ENCODE results near the gene INPP4B. TPM values are rescaled to one million over a fixed set of nuclear protein-coding genes. Genes with fewer than 3 reads are reported as not detected.

INPP4B gene
- total RNA-seq, 1 donor from 2014 or later: 32.7 TPM

DNA sequence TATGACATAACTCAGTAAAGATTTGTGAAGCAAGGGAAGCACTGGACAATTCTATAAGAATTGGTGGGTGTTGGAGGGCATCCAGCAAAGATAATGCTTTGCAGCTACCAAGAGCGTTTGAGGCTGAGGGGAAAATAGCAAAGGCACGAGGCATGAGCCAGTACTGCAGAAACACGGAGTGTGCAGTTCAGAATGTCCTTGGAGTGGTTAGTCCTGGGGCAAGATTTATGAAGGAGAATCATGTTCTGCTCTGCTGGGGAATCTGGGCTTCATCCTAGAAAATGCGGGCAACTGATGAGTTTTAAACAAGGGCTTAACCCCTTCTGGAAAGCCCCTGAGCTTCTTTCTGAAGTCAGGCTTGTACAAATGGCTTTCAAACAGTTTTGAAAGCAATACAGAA lies 757.2 kb downstream of the INPP4B start:
- Histone ChIP-seq H3K9me3 (no peaks in the 10 kb centered on the region), H3K4me1 (peaks cover 0 to 8% of the 10 kb centered on the region in 2 donors), H3K27me3 (no peaks in the 10 kb centered on the region), H3K36me3 (no peaks in the 10 kb centered on the region), H3K4me3 (no peak overlapping the region), H3K27ac (no peak overlapping the region)
- no peak for DNase-seq (ENCODE audit: low spot score in 2 of 2)
- TF ChIP-seq, protein P1, sequence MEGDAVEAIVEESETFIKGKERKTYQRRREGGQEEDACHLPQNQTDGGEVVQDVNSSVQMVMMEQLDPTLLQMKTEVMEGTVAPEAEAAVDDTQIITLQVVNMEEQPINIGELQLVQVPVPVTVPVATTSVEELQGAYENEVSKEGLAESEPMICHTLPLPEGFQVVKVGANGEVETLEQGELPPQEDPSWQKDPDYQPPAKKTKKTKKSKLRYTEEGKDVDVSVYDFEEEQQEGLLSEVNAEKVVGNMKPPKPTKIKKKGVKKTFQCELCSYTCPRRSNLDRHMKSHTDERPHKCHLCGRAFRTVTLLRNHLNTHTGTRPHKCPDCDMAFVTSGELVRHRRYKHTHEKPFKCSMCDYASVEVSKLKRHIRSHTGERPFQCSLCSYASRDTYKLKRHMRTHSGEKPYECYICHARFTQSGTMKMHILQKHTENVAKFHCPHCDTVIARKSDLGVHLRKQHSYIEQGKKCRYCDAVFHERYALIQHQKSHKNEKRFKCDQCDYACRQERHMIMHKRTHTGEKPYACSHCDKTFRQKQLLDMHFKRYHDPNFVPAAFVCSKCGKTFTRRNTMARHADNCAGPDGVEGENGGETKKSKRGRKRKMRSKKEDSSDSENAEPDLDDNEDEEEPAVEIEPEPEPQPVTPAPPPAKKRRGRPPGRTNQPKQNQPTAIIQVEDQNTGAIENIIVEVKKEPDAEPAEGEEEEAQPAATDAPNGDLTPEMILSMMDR (IDR thresholded peaks at IDR 0.05): no peak
- intact Hi-C loops (cut with DNase I): no loop called here

DNA sequence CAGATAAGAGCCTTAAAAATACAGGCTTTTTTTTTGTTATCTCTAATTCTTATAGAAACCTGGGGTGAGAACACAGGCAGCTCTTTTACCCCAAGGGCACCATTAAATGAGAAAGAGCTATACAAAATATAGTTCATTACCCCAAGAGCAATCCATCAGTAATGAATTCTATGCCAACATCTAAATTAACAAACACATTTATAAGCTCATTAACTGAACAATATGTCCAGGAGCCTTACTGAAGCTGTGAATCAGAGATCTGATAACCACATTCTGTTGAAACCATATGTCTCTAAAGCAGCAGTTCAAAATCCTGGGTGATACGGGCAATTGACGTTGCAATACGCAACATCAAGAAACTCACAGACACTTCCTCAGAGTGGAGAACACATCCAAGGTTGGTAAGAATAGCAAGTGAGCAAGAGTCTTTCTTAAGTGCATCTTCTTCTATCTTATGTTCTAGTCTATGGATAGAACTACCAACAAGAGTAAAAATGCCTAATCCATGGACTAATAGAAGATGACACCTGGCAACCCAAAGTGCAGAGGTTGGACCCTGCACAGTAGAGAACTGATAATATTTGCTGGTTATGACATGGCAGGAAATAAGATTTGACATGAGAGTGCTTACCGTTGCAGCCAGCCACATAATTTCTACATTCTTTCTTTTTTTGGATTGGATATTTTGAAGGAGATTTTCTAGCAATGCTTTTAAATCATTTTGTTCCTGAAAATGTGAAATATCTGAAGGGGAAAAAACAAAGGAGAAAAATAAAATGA lies 760.4 kb downstream of the INPP4B start:
- Histone ChIP-seq H3K27me3 (no peaks in the 10 kb centered on the region), H3K9me3 (no peaks in the 10 kb centered on the region), H3K4me3 (no peak overlapping the region), H3K27ac (no peak overlapping the region), H3K36me3 (no peaks in the 10 kb centered on the region), H3K4me1 (peaks cover 0 to 3% of the 10 kb centered on the region in 2 donors)
- DNase-seq (ENCODE audit: low spot score in 2 of 2): no peak
- TF ChIP-seq, protein P1 (IDR thresholded peaks at IDR 0.05): no peak
- intact Hi-C loops (cut with DNase I): no loop called here

DNA sequence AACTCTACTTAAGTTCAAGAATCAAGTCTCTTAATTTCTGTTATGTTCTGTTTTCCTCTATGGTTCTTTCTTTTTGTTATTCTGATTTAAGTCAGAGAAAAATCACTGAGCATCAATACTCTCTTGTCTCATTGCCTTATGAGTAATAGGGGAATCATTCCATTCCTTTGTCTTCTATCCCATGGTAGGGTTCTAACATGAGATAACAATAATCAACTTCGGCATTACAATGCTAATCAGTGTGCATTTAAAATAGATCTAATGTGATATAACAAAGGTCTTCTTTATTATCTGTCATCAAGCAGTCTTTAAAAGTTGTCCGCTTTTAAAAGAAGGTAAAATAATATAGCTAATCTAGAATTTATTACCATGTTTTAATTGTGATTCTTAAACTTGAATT lies 762.8 kb downstream of the INPP4B start:
- Histone ChIP-seq H3K9me3 (no peaks in the 10 kb centered on the region), H3K36me3 (no peaks in the 10 kb centered on the region), H3K27ac (no peak overlapping the region), H3K27me3 (no peaks in the 10 kb centered on the region), H3K4me3 (no peak overlapping the region), H3K4me1 (no peaks in the 10 kb centered on the region)
- DNase-seq (ENCODE audit: low spot score in 2 of 2): no peak
- intact Hi-C loops (cut with DNase I): no loop called here
- TF ChIP-seq, protein P1 (IDR thresholded peaks at IDR 0.05): no peak

DNA sequence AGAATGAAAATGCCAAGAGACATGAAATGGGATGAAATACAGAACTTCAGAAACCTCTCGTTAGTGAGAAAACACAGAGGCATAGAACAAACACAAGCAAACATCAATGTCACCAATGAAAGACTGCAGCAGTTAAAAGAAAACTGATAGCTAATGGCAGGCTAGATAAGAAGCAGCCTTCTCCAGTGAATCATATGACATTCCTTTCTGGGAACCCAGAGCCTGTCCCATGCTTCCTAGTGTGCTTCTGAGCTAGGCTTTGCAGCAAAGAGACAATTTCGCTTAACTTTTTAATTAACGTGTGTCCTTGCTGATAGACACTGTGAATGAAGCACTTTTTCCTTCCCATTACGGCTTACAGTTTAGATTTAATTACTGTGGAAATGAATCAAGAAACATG lies 765.1 kb downstream of the INPP4B start:
- Histone ChIP-seq H3K9me3 (no peaks in the 10 kb centered on the region), H3K4me3 (no peak overlapping the region), H3K4me1 (no peaks in the 10 kb centered on the region), H3K36me3 (no peaks in the 10 kb centered on the region), H3K27ac (no peak overlapping the region), H3K27me3 (no peaks in the 10 kb centered on the region)
- intact Hi-C loops (cut with DNase I): no loop called here
- no peak for DNase-seq (ENCODE audit: low spot score in 2 of 2)
- TF ChIP-seq, protein P1 (IDR thresholded peaks at IDR 0.05): no peak

DNA sequence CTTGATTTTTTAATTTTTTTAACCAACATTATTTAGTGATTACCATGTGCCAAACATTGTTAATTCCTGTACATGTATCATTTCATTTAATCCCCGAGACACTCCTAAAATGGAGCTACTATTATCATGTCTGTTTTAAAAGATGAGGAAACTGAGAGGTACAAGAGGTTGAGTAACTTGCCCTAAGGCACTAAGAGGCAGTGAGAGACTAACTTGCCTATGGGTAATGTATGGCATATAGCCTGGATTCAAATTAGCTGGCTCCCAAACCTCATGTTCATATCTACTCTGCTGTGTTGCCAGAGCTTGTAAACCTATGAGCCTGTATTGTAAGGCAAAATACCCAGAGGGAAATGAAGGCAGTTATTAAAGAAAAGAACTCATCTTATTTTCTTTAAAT lies 766.1 kb downstream of the INPP4B start:
- no peak for DNase-seq (ENCODE audit: low spot score in 2 of 2)
- intact Hi-C loops (cut with DNase I): no loop called here
- no peaks in the 10 kb centered on the region for H3K4me1 ChIP-seq
- TF ChIP-seq, protein P1 (IDR thresholded peaks at IDR 0.05): no peak
- no peaks in the 10 kb centered on the region for H3K36me3 ChIP-seq
- no peak overlapping the region for H3K27ac ChIP-seq
- H3K4me3 ChIP-seq: no peak overlapping the region
- no peaks in the 10 kb centered on the region for H3K27me3 ChIP-seq
- H3K9me3 ChIP-seq: no peaks in the 10 kb centered on the region

Data from ascending aorta (tissue), 2 donors.